WTC11 (cell line): ENCODE results near the gene FMNL2. TPM values are rescaled to one million over a fixed set of nuclear protein-coding genes. Genes with fewer than 3 reads are reported as not detected.

Experiments used
- ATAC-seq: fragments of 200-7000 bp; cut with Tn5 transposase; 2 replicates; pipeline ENCODE4 v1.10.0; 2021; ENCODE audit warnings: mild to moderate bottlenecking, moderate library complexity
- CTCF ChIA-PET: fragments of 300-600 bp; sonication (Branson Sonifier 250); formaldehyde crosslinking; loops from one replicate; lab custom pipeline; 2021; ENCODE audit warnings: antibody characterized with exemption; lab: Charles Lee
- POLR2A ChIA-PET: fragments of 350-600 bp; sonication (Branson Sonifier 250); formaldehyde crosslinking; loops from one replicate; lab custom pipeline; 2021; ENCODE audit warnings: antibody characterized with exemption; lab: Charles Lee
- DNase-seq: peaks from one replicate; pipeline ENCODE4 v3.0.0; 2021; ENCODE audit warnings: low spot score
- H3K27ac Mint-ChIP-seq: 2 replicates; pipeline ENCODE4 v1.8.0; 2021; ENCODE audit warnings: mixed read lengths
- H3K27me3 Mint-ChIP-seq: 2 replicates; pipeline ENCODE4 v1.8.0; 2021; ENCODE audit warnings: low read depth, mild to moderate bottlenecking, moderate library complexity, mixed read lengths
- H3K36me3 Mint-ChIP-seq: 2 replicates; pipeline ENCODE4 v1.8.0; 2021; ENCODE audit warnings: mixed read lengths
- H3K4me1 Mint-ChIP-seq: 2 replicates; pipeline ENCODE4 v1.8.0; 2022; ENCODE audit warnings: mixed read lengths
- H3K4me3 Mint-ChIP-seq: 2 replicates; pipeline ENCODE4 v1.8.0; 2021; ENCODE audit warnings: mild to moderate bottlenecking, moderate library complexity, mixed read lengths
- H3K9me3 Mint-ChIP-seq: 2 replicates; pipeline ENCODE4 v1.8.0; 2021; ENCODE audit warnings: mixed read lengths
- ATF2 ChIP-seq: sonication (generic); formaldehyde crosslinking; IDR thresholded peaks from 2 replicates; pipeline ENCODE4 v1.8.1; 2022; ENCODE audit warnings: low read depth, missing genetic modification reagents, borderline replicate concordance
- E2F1 ChIP-seq: sonication (generic); formaldehyde crosslinking; IDR thresholded peaks from 2 replicates; pipeline ENCODE4 v1.8.0; 2022; ENCODE audit warnings: mild to moderate bottlenecking, missing genetic modification reagents
- E2F4 ChIP-seq: sonication (generic); formaldehyde crosslinking; IDR thresholded peaks from 2 replicates; pipeline ENCODE4 v1.8.1; 2022; ENCODE audit warnings: low read depth, mild to moderate bottlenecking, moderate library complexity, missing genetic modification reagents, borderline replicate concordance
- ELF4 ChIP-seq: sonication (generic); formaldehyde crosslinking; IDR thresholded peaks from 2 replicates; pipeline ENCODE4 v1.8.1; 2022; ENCODE audit warnings: low read depth, mild to moderate bottlenecking, moderate library complexity, missing genetic modification reagents
- FOXJ3 ChIP-seq: sonication (generic); formaldehyde crosslinking; IDR thresholded peaks from 2 replicates; pipeline ENCODE4 v1.9.0; 2021; ENCODE audit warnings: missing genetic modification reagents, mild to moderate bottlenecking, borderline replicate concordance
- FOXP1 ChIP-seq: sonication (generic); formaldehyde crosslinking; IDR thresholded peaks from 2 replicates; pipeline ENCODE4 v1.8.0; 2022; ENCODE audit warnings: missing genetic modification reagents, mild to moderate bottlenecking, moderate library complexity, borderline replicate concordance
- GABPB1 ChIP-seq: sonication (generic); formaldehyde crosslinking; IDR thresholded peaks from 2 replicates; pipeline ENCODE4 v1.8.1; 2023; ENCODE audit warnings: mild to moderate bottlenecking, missing genetic modification reagents
- GTF2I ChIP-seq: fragments of 250-450 bp; sonication (Bioruptor Pico); conservative IDR thresholded peaks from 2 replicates; pipeline ENCODE4 v1.4.0; 2021; ENCODE audit warnings: mild to moderate bottlenecking
- JUN ChIP-seq: sonication (generic); formaldehyde crosslinking; IDR thresholded peaks from 2 replicates; pipeline ENCODE4 v1.8.0; 2023; ENCODE audit warnings: mild to moderate bottlenecking, missing genetic modification reagents
- NR2C2 ChIP-seq: sonication (generic); formaldehyde crosslinking; IDR thresholded peaks from 2 replicates; pipeline ENCODE4 v1.8.0; 2022; ENCODE audit warnings: mild to moderate bottlenecking, missing genetic modification reagents
- PRRX2 ChIP-seq: fragments of 250-450 bp; sonication (Bioruptor Pico); IDR thresholded peaks from 2 replicates; pipeline ENCODE4 v1.8.0; 2021; ENCODE audit warnings: mild to moderate bottlenecking
- RORB ChIP-seq: fragments of 250-450 bp; sonication (Bioruptor Pico); IDR thresholded peaks from 2 replicates; pipeline ENCODE4 v1.9.0; 2021; ENCODE audit warnings: mild to moderate bottlenecking
- SOX15 ChIP-seq: fragments of 250-450 bp; sonication (Bioruptor Pico); IDR thresholded peaks from 2 replicates; pipeline ENCODE4 v1.9.0; 2021; ENCODE audit warnings: mild to moderate bottlenecking
- TEAD4 ChIP-seq: sonication (generic); formaldehyde crosslinking; IDR thresholded peaks from 2 replicates; pipeline ENCODE4 v1.8.0; 2022; ENCODE audit warnings: mild to moderate bottlenecking, missing genetic modification reagents
- USF1 ChIP-seq: sonication (generic); formaldehyde crosslinking; IDR thresholded peaks from 2 replicates; pipeline ENCODE4 v1.8.0; 2022; ENCODE audit warnings: mild to moderate bottlenecking, missing genetic modification reagents
- ZBTB43 ChIP-seq: sonication (generic); formaldehyde crosslinking; IDR thresholded peaks from 2 replicates; pipeline ENCODE4 v1.8.1; 2023; ENCODE audit warnings: mild to moderate bottlenecking, missing genetic modification reagents
- ZNF121 ChIP-seq: sonication (generic); formaldehyde crosslinking; IDR thresholded peaks from 2 replicates; pipeline ENCODE4 v1.8.0; 2023; ENCODE audit warnings: missing genetic modification reagents
- ZNF281 ChIP-seq: sonication (generic); formaldehyde crosslinking; IDR thresholded peaks from 2 replicates; pipeline ENCODE4 v1.8.0; 2023; ENCODE audit warnings: mild to moderate bottlenecking, missing genetic modification reagents
- ZNF416 ChIP-seq: fragments of 250-450 bp; sonication (Bioruptor Pico); IDR thresholded peaks from 2 replicates; pipeline ENCODE4 v1.9.0; 2021; ENCODE audit warnings: mild to moderate bottlenecking, inconsistent platforms
- ZNF423 ChIP-seq: fragments of 250-450 bp; sonication (Bioruptor Pico); IDR thresholded peaks from 2 replicates; pipeline ENCODE4 v2.1.2; 2022; ENCODE audit warnings: mild to moderate bottlenecking, moderate library complexity
- total RNA-seq: library from RNA; stranded (reverse); gene quantifications from 3 replicates; pipeline ENCODE4 v1.2.3, GENCODE V29; 2021

Gene FMNL2
- total RNA-seq, 1 experiment from 2014 or later = 43.0 TPM

GRCh38 chr2:152343426-152343825 lies 8.5 kb downstream of the FMNL2 start:
- Mint-ChIP-seq H3K36me3 (peaks cover 11% of the 10 kb centered on the region), H3K4me1 (peaks cover 38% of the 10 kb centered on the region), H3K27ac (no peak overlapping the region), H3K9me3 (no peaks in the 10 kb centered on the region), H3K4me3 (no peak overlapping the region), H3K27me3 (no peaks in the 10 kb centered on the region)
- no peak for TF ChIP-seq RORB (CRISPR knock-in tag)
- ChIA-PET CTCF (no interaction called here), POLR2A (interaction anchor here (1.5 kb wide), 1 partner anchor 9 kb away, joined by 4 read pairs; the partner anchor contains the start of gene FMNL2)
- ATAC-seq (no peak), DNase-seq (no peak)

- no peak overlapping the region for H3K4me3 Mint-ChIP-seq
- TF ChIP-seq GABPB1 (peak; percentile 78), GTF2I (CRISPR knock-in tag) (no peak)
- peaks cover 11% of the 10 kb centered on the region for H3K36me3 Mint-ChIP-seq
- POLR2A ChIA-PET = interaction anchor here (1.5 kb wide), 1 partner anchor 10 kb away, joined by 4 read pairs; the partner anchor contains the start of gene FMNL2
- no peak for DNase-seq
- no peak overlapping the region for H3K27ac Mint-ChIP-seq
- peaks cover 27% of the 10 kb centered on the region for H3K4me1 Mint-ChIP-seq
- CTCF ChIA-PET = interaction anchor here (0.5 kb wide), 1 partner anchor 310 kb away, joined by 3 read pairs; no protein-coding TSS in a partner anchor
- H3K27me3 Mint-ChIP-seq = no peaks in the 10 kb centered on the region; the same call in 1 of the 2 replicates
- no peaks in the 10 kb centered on the region for H3K9me3 Mint-ChIP-seq
- ATAC-seq = no peak
These were observed 9.7 kb downstream of the FMNL2 start for GRCh38 chr2:152344579-152345195.

- H3K27me3 Mint-ChIP-seq = no peaks in the 10 kb centered on the region; the same call in 1 of the 2 replicates
- TF ChIP-seq E2F4 (CRISPR knock-in tag) (no peak), ZNF423 (CRISPR knock-in tag) (no peak), TEAD4 (CRISPR knock-in tag) (no peak), ATF2 (CRISPR knock-in tag) (no peak), PRRX2 (CRISPR knock-in tag) (no peak), GABPB1 (no peak), SOX15 (no peak)
- 0 out of 2 replicates have a peak, but pooled peaks cover 3% of the 10 kb centered on the region for H3K9me3 Mint-ChIP-seq
- no peak for DNase-seq
- H3K4me1 Mint-ChIP-seq = peaks cover 11% of the 10 kb centered on the region
- no peak for ATAC-seq
- H3K27ac Mint-ChIP-seq = no peak overlapping the region
- POLR2A ChIA-PET = no interaction called here
- CTCF ChIA-PET = no interaction called here
- peaks cover 19% of the 10 kb centered on the region for H3K36me3 Mint-ChIP-seq
- no peak overlapping the region for H3K4me3 Mint-ChIP-seq
These were observed 12.1 kb downstream of the FMNL2 start for GRCh38 chr2:152347076-152347475.

- Mint-ChIP-seq H3K27me3 (no peaks in the 10 kb centered on the region; the same call in 1 of the 2 replicates), H3K4me3 (no peak overlapping the region), H3K4me1 (peaks cover 11% of the 10 kb centered on the region), H3K9me3 (0 out of 2 replicates have a peak, but pooled peaks cover 3% of the 10 kb centered on the region), H3K27ac (no peak overlapping the region), H3K36me3 (peaks cover 14% of the 10 kb centered on the region)
- CTCF ChIA-PET = no interaction called here
- DNase-seq (no peak), ATAC-seq (no peak)
- POLR2A ChIA-PET = no interaction called here
- TF ChIP-seq RORB (CRISPR knock-in tag) (no peak), ZNF121 (CRISPR knock-in tag) (no peak), JUN (no peak), USF1 (CRISPR knock-in tag) (no peak), ZNF281 (CRISPR knock-in tag) (no peak), ZNF416 (CRISPR knock-in tag) (no peak), ELF4 (CRISPR knock-in tag) (no peak), SOX15 (no peak), ZBTB43 (no peak), E2F1 (CRISPR knock-in tag) (no peak), TEAD4 (CRISPR knock-in tag) (no peak), NR2C2 (no peak), PRRX2 (CRISPR knock-in tag) (no peak), FOXJ3 (CRISPR knock-in tag) (no peak), FOXP1 (CRISPR knock-in tag) (no peak)
These were observed 13.4 kb downstream of the FMNL2 start for GRCh38 chr2:152348388-152348787.
